ENCODE data around the gene TDRD9.

Gene TDRD9

GRCh38 chr14:103925316-103925715, 2.9 kb upstream of the TDRD9 start:
- TF ChIP-seq, protein P1, sequence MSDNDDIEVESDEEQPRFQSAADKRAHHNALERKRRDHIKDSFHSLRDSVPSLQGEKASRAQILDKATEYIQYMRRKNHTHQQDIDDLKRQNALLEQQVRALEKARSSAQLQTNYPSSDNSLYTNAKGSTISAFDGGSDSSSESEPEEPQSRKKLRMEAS (IDR thresholded peaks at IDR 0.05; ENCODE audit: low read depth, low read length): no peak
- H3K4me3 ChIP-seq (ENCODE audit: low read depth, low read length): no peak overlapping the region
- peak; percentile 25 for DNase-seq (ENCODE audit: low read depth)

DNA sequence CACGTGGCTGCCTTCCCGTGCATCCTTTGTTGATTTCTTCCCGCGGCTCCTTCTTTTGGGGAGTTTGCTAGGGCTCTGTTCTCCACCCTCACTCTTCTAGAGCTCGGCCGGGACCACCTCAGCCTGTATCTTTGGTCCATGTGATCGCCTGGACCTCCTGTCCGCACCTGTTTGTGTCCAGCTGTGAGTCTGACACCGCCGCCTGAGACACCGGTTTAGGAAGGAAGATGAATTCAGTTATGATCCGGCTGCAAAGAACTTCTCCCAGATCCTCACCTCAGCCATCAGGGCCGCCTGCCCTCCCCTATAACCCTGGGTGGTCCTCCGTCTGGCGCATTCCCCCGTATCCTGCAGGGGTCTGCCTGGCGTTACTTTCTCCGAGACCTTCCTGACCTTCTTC, 690 bp upstream of the TDRD9 start:
- DNase-seq (ENCODE audit: low read depth): no peak
- TF ChIP-seq POLR2A (IDR thresholded peaks at IDR 0.05; ENCODE audit: extremely low read depth, insufficient read length) (no peak), MYC (IDR thresholded peaks at IDR 0.05; ENCODE audit: low read depth, low read length) (no peak)
- TF ChIP-seq, protein P1 (IDR thresholded peaks at IDR 0.05; ENCODE audit: low read depth, low read length): no peak
- TF ChIP-seq, protein P2, sequence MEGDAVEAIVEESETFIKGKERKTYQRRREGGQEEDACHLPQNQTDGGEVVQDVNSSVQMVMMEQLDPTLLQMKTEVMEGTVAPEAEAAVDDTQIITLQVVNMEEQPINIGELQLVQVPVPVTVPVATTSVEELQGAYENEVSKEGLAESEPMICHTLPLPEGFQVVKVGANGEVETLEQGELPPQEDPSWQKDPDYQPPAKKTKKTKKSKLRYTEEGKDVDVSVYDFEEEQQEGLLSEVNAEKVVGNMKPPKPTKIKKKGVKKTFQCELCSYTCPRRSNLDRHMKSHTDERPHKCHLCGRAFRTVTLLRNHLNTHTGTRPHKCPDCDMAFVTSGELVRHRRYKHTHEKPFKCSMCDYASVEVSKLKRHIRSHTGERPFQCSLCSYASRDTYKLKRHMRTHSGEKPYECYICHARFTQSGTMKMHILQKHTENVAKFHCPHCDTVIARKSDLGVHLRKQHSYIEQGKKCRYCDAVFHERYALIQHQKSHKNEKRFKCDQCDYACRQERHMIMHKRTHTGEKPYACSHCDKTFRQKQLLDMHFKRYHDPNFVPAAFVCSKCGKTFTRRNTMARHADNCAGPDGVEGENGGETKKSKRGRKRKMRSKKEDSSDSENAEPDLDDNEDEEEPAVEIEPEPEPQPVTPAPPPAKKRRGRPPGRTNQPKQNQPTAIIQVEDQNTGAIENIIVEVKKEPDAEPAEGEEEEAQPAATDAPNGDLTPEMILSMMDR (IDR thresholded peaks at IDR 0.05; ENCODE audit: low read depth, low read length): no peak
- no peak overlapping the region for H3K4me3 ChIP-seq (ENCODE audit: low read depth, low read length)

DNA sequence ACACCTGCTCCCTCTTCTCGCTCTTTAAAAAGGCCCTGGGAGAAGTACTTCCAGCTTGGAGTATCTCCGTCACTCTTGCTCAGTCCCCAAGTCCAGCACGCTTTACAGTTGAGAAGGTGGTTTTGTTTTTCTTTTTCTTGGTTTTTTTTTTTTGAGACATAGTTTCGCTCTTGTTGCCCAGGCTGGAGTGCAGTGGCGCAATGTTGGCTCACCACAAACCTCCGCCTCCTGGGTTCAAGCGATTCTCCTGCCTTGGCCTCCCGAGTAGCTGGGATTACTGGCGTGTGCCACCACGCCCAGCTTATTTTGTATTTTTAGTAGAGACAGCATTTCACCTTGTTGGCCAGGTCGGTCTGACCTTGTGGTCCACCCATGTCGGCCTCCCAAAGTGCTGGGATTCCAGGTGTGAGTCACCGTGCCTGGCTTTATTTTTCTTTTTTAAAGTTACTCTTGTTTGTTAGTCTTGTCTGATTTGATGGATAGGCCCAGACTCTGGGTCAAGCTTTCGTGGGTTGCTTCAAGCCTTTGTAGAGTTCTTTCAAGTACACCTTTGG, 1.9 kb downstream of the TDRD9 start:
- no peak overlapping the region for H3K4me3 ChIP-seq (ENCODE audit: low read depth, low read length)
- DNase-seq (ENCODE audit: low read depth): peak; percentile 58
- TF ChIP-seq MYC (IDR thresholded peaks at IDR 0.05; ENCODE audit: low read depth, low read length): no peak
- no peak for TF ChIP-seq POLR2A (IDR thresholded peaks at IDR 0.05; ENCODE audit: extremely low read depth, insufficient read length)
- TF ChIP-seq, protein P2 (IDR thresholded peaks at IDR 0.05; ENCODE audit: low read depth, low read length): no peak
- TF ChIP-seq, protein P1 (IDR thresholded peaks at IDR 0.05; ENCODE audit: low read depth, low read length): no peak

DNA sequence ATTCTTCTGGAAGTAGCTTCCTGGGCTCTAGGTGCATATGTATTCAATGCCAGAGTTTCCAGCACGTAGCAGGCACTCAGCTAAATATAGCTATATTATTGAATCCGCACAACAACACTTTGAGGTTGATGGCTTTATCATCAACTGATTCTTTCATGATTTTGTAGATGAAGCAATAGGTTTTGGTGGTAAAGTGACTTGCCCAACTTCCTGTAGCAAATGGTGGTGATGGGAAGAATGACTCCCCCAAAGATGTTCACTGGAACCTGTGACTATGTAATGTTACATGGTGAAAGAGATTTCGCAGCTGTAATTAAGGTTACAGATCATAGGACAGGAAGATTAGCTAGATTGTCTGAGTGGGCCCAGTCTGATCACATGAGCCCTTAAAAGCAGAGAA, 3.2 kb downstream of the TDRD9 start:
- peak; percentile 90 for DNase-seq (ENCODE audit: low read depth)
- no peak for TF ChIP-seq MYC (IDR thresholded peaks at IDR 0.05; ENCODE audit: low read depth, low read length)
- TF ChIP-seq, protein P1 (IDR thresholded peaks at IDR 0.05; ENCODE audit: low read depth, low read length): no peak; the same call in 1 of the 2 replicates
- no peak for TF ChIP-seq POLR2A (IDR thresholded peaks at IDR 0.05; ENCODE audit: extremely low read depth, insufficient read length)
- TF ChIP-seq, protein P2 (IDR thresholded peaks at IDR 0.05; ENCODE audit: low read depth, low read length): no peak
- no peak overlapping the region for H3K4me3 ChIP-seq (ENCODE audit: low read depth, low read length)

DNA sequence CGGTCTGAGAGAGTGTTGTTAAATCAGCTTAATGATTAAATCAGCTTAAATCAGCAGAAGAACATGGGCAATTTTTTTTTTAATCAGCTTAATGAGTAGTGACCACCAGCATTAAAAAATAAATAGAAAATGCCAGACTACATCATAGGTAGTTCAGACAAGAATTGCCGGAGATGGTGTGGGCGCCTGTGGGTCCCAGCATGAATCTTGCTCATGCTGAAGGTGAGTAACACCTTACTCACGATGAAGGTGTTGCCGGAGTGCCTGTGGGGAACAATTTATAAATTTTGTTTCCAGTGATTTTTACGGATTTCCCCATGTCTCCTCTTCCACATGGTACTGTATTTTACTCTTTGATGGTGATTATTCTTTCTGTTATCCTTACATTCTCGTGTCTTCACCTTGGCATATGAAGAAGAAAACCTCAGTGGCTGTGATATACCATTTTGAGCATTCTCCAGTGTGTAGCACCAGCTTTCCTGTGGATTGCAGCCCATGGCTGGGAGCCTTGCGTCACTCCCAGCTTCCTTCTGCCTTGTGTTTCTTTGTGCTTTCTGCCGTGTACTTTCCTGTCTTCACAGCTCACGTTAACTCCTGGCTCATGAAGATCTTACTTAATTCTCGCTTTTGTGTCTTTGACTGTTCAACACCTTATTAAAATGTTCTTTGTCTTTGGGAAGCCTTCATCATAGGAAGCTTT, 4.7 kb downstream of the TDRD9 start:
- peak; percentile 46 for DNase-seq (ENCODE audit: low read depth)
- 0 out of 2 replicates have a peak, but pooled peaks have one; percentile 18 for TF ChIP-seq MYC (IDR thresholded peaks at IDR 0.05; ENCODE audit: low read depth, low read length)
- TF ChIP-seq, protein P2 (IDR thresholded peaks at IDR 0.05; ENCODE audit: low read depth, low read length): no peak
- TF ChIP-seq POLR2A (IDR thresholded peaks at IDR 0.05; ENCODE audit: extremely low read depth, insufficient read length): no peak
- TF ChIP-seq, protein P1 (IDR thresholded peaks at IDR 0.05; ENCODE audit: low read depth, low read length): peak; percentile 42; the same call in 1 of the 2 replicates
- H3K4me3 ChIP-seq (ENCODE audit: low read depth, low read length): no peak overlapping the region

DNA sequence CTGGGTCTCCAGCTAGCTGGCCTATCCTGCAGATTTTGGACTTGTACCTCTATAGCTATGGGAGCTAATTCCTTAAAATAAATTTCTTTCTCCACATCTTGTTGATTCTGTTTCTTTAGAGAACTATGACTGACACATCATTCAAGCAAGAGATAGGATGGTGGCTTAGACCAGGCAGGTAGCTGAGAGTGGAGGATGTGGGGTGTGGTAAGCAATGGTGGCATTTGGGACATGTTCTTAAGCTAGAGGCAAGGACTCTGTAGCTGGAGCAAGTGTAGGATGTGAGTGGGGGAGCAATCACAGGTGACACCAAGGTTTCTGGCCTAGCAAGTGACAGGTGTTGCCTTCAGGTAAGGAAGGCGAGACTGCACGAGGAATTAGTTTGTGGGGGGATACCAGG, 6.8 kb downstream of the TDRD9 start:
- H3K4me3 ChIP-seq (ENCODE audit: low read depth, low read length): no peak overlapping the region
- TF ChIP-seq, protein P1 (IDR thresholded peaks at IDR 0.05; ENCODE audit: low read depth, low read length): no peak
- DNase-seq (ENCODE audit: low read depth): no peak
